ENCODE results near the gene C20orf173.

GRCh38 chr20:35503281-35503680, 26.2 kb downstream of the C20orf173 start:
- no peak for TF ChIP-seq CTCF (conservative IDR thresholded peaks at IDR 0.05 in 1 of 2, IDR thresholded peaks at IDR 0.05 in 1 of 2; ENCODE audit: low read depth in 1 of 2, low read length in 2 of 2)
- no peak for TF ChIP-seq EZH2 (IDR thresholded peaks at IDR 0.05; ENCODE audit: low read length, missing control alignments)

Measured in fibroblast of lung (primary cell).